GM19455 (cell line): ENCODE measurements around the gene GRK1.

ENCODE experiments used
- ATAC-seq: cut with Tn5 transposase; IDR thresholded peaks from one replicate; pipeline ENCODE4 v1.9.1; 2021; ENCODE audit not compliant: unreplicated experiment

GRK1 gene

DNA sequence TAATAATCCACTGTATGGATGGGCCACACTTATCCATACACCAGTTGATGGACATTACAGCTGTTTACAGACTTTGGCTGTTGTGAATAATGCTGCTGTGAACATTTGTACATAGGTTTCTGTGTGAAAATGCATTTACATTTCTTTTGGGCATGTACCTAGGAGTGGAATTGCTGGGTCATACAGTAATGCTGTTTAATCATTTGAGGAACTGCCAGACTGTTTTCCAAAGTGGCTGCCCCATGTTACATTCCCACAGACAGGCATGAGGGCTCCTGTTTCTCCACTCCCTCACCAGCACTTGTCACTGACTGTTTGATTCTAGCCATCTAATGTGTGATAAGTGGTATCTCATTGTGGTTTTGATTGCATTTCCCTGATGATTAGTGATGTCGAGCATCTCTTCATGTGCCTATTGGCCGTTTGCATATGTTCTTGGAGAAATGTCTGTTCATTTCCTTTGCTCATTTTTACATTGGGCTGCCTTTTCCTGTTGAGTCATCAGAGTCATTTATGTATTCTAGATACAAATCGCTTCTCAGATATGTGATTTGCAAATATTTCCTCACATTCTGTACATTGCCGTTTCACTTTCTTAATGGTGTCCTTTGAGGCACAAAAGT is 104.8 kb downstream of the GRK1 start:
- ATAC-seq, result no peak

DNA sequence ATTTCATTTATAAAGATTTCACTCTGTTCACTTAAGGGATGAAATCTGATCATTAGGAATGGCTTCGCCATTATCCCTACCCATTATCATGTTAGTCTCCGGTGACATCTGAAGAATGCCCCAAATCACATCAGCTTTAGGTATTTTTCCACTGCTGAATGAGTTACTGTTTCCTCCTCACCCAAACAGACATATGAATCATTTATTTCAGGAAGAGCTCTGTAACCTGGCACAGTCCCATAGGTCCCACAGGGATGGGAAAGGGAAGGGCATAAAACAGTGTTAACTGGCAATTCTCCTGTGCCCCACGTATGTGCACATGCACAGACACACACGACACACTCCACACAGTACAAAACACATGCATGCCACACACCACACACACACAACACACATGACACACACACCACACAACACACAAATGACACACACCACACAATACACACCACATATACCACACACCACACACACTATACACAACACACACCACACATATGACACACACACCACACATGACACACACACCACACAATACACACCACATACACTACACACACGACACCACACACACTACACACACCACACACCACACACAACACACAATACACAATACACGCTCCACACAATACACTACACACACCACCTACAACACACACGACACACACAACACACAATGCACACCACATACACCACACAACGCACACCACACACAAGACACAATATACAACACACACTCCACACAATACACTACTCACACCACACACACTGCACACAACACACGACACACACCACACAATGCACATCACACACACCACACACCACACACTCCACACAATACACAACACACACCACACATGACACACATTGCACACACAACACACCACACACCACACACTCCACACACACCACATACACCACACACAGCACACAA is 107.4 kb downstream of the GRK1 start:
- ATAC-seq, result no peak

DNA sequence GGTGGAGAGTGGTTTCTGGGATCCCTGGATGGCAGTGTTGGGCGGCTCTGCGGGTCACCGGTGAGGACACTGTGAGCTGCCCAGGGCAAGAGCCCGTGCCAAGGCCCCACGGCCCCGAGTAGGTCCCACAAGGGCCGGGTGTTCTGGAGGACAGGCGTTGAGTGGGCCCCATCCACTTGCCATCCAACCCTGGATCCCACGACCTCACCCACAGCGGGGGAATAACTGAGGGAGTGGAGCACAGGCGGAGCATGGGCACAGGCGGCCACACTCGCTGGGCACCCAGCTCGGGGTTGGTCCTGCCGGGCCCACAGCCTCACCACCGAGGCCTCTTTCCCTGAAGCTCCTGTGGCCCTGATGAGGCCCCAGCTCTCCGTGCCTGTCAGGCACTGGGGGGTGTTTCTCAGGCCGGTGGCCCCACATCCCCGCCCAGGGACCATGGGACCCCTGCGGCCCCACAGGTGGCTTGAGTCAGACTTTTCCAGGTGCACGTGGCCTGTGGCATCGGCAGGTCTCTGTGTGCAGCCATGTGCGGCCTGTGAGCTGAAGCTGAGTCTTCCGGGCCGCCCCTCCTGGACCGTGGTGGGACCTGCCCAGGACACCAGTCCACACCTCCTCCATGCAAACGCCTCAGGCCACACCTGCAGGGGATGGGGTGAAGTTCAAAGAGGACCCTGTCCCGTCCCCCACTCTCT is 108.6 kb downstream of the GRK1 start:
- no peak for ATAC-seq

DNA sequence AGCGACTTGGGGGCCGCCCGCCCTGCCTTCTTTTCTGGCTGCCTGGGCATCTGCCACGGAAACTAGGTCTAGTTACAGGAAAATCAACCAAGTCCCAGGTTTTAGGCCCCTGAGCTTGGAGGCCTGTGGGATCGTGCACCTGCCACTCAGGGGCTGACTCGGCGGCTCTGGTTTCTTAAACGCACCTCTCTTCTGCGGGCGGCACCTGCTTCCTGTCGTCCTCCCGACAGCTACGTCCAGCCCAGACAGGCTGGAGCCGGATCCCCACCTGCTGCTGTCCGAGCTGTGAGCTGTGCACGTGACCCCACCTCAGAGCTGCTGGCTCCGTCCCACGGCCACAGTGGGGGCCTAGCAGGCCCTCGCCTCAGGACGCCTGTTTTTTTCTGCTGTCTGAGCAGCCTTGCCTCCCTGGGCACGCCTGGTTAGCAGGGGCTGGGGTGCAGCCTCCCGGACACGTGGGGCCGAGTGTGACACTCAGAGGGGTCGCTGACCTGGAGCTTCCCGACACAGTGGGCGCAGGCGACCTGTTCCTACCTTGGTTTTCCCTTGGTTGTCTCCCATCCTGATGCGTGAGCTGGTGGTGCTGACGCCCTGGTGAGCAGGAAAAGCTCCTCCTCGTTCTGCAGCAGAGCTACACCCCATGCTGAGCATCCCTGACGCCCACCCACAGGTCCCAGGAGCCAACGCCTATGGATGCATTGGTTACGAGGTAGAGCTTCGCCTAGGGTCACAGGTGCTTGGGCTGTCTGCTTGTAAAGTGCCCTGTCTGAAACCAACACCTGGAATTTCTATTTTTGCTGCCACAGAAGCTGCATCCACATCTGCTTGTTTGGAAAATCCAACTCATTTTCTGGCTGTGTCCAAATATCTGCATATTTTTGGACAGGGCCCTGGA is 109.5 kb downstream of the GRK1 start:
- no peak for ATAC-seq

DNA sequence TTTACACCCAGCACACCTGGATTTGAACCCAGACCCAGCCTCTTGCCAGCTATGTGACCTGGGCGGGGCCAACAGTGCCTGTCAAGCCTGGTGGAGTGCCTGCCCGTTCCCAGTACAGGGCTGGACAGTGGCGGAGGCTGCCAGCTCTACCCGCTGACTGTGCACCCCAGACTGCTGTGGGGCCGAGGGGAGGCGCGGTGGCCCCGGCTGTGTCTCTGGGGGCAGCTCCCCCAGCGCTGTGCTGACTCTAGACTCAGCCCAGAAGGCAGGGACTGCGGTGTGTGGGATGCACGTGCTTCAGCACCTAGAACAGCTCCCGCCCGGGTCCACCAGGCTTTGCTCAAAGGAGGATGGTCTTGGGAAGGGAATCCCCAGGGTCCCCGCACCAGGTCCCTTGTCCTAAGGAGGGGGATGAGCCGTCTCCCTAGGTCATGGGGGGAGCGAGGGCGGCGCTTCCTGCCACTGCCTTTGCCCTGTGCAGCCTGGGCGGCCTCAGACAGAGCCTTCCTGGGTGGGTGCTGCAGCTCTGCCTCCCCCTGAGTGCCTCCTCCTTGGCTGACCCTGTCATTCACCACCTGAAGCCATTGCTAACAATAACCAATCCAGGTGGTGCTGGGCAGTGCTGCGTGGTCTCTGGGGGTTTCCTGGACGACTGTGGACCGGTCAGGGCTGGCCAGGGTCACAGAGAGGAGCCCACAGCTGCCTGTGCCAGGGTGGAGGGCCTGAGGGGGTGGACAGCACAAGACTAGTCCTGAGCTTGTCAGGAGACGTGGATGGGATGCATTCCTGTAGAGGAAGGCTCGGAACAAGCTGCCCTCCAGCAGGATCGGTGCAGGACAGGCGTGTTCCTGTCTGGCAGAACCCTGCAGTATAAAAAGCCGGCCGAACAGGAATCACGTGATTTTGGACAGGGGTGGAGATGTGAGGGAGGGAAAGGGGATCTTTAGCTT is 110.6 kb downstream of the GRK1 start:
- ATAC-seq, result no peak

DNA sequence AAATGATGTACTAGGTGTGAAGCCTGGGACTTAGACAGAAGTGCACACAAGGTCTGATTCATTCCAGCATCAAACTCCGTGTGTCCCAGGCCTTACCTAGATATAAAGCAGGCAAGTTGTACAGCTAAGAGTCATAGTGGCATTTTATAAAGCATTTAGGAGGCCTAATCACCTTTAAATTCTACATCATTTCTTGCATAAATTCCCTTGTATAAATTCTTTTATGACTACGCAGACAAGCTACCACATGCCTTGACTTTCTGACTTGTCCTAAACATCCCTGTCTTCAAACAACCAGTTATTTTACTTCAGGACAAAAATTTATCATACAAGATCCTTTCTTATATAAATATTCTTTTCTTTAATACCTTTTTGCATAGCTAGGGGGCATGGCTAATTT is 114.6 kb downstream of the GRK1 start:
- no peak for ATAC-seq

DNA sequence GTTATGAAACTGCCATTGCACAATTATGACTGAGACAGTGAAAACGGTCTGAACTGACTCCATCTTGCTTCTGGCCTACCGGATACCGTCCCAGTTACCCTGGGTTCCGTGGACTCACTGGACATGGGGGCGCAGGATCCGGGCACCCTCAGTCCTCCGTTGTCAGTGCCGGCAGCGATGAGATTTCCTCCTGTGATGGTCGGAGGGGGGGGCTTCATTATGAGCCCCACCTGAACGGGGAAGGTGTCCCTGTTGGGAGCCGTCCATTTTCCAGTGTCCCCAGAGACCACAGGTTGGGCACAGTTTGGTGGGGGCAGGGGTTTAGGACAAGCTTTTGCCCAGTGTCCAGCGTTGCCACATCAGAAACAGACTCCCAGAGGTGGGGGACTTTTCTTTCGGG is 115.5 kb downstream of the GRK1 start:
- ATAC-seq, result no peak

DNA sequence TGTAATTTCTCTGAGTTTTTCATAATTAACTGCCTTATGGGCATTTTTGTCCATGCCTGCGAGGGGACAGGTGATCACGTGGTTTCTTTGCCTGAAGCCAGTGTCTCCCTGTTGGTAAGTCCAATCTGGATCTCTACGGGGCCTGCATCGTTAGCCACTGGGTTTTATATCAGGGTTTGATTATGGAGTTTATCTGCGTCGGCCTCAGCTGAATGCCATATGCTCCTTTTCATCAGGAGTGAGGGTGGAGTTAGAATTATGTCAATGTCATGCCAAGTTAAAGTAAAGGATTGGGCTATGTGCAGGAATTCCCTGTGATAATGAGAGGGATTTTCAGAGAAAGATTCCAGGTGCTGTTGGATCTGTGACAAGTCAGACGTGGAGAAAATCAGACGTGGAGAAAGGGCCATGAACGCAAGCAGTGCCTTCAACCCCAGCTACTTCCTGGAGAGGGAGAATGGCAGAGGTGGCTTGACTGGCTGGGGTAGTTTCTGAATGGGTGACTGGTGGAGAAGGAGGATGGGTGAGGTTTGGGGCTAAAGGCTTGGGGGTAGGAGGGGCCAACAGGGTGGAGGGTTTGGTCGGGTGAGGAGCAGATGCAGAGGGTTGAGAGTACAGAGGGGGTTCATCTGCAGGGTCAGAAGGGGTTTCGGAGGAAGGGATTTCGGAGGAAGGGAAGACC is 116.3 kb downstream of the GRK1 start:
- ATAC-seq, result no peak

DNA sequence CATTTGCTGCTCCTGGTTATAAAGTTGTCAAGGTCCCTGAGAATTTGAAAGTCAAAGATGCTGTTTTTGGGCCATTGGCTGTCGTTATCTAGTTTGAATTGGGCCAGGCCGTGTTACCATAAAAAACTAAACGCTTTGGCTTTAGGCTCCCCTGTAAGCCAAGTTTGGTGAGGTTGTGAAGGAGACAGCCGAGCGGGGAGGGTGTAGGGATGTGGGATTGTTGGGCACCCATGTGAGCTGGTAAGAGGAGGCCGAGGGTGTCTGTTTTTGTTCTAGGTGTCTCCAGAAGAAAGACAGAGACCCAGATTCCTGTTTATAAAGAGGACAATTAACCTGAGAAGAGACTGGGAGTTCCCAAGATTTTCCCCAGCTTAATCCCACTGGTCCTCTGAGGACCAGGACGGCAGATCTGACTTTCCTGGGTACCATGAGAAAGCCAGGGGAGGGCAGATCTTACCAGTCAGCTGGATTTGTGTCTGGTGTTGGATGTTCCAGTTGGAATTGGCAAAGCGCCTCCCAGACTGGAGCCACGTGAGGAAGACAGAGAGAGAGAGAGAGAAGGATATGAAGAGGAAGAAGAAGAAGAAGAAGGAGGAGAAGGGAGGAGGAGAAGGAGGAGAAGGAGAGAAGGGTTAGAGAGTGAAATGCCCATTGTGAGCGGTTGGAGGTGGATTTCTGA is 117.1 kb downstream of the GRK1 start:
- no peak for ATAC-seq

DNA sequence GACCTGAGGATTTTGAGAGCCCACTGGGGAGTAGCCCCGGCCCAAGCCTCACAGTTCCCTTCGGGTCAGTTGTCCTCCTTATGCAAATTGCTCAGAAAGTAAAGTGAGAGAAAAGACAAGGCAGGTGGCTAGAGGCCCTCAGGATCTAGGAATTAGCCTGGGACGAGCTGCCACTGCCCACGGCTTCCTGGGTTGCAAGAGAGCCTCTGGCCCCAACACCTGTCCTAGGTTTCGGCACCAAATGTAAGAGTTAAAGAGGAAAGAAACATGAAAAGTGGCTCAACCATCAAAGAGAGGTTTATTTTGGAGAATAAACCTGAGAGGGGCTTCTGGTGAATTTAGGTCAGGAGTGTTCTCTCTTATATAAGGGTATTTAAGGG is 117.6 kb downstream of the GRK1 start:
- ATAC-seq, result no peak

DNA sequence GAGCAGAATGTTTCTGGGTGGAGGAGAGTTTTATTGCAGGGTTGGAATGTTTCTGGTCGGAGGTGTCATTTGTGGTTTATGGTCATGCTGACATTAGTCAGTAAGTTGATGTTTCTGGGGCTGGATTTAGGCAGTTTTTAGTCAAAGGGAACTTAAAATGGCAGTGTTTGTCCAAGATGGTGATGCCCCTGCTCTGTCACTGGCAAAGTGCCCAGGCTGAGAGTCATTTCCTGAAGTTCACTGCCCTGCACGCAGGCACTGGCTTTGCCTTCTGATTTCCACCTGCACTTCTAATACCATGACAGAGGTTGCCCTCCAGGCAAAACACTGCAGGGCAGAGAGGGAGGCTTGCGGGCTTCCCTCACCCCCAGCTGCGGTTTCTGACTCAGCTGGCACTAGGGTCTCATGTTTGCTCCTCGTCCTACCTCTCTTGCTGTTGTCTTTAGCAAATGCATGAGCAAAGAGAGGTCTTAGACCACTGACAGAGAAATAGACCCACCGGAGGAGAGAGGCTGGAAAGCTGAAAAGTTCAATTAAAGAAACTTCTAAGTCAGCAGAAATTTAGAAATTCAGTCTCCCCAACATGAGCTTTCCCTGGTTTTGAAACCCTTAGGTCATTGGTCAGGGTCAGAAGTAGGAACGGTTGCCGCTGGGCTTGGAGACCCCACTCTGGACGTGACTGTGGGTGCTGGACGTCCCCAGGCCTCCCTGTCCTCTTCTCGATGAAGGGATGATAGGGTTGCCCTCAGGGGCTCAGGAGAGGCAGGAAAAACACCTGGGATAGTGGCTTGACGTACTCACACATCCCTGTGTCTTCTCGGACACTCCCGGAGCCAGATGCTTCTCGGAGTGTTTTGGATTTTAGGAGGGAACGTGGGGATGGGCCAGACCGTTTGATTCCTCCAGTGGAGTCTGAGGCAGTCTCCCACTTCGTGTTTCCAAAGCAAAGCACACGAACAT is 118.3 kb downstream of the GRK1 start:
- no peak for ATAC-seq

DNA sequence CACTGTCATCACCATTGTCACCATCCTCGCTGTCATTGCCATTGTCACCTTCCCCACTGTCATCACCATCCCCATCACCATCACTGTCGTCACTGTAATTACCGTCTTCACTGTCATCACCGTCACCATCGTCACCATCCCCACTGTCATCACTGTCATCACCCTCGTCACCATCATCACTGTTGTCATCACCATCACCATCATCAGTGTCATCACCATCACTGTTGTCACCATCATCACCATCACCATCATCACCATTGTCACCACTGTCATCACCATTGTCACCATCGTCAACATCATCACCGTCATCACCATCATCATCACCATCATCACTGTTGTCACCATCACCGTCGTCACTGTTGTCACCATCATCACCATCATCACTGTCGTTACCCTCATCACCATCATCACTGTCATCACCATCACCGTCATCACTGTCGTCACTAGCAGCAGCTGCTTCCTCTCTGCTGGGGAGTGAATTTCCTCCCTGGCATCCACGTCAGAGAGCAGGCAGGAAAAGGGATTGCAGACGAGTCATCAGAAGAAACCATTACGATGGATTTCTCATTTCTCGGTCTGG is 119.3 kb downstream of the GRK1 start:
- no peak for ATAC-seq
